Ascending aorta (tissue), 2 donors: ENCODE results near the gene RIBC2. TPM values are rescaled to one million over a fixed set of nuclear protein-coding genes. Genes with fewer than 3 reads are reported as not detected.
"Not testable (repeated sequence)": the region's sequence is repeated elsewhere in the genome, so short reads cannot be mapped to it uniquely, and the experiment has no call there.

ENCODE experiments used
- DNase-seq, 2 donors: peaks; one replicate each; pipeline ENCODE4 v3.0.0-alpha.2; 2019; ENCODE audit warnings: low spot score in 2 of 2
- H3K27ac ChIP-seq, 2 donors: fragments of 200-600 bp; sonication (generic); one replicate each; pipeline ENCODE4 v1.5.1; 2016 to 2017; ENCODE audit warnings: mild to moderate bottlenecking in 1 of 2
- H3K27me3 ChIP-seq: fragments of 200-600 bp; sonication (generic); one replicate; pipeline ENCODE4 v1.5.1; 2017
- H3K36me3 ChIP-seq, 2 donors: fragments of 200-600 bp; sonication (generic); one replicate each; pipeline ENCODE4 v1.5.1; 2016
- H3K4me1 ChIP-seq, 2 donors: fragments of 200-600 bp; sonication (generic); one replicate each; pipeline ENCODE4 v1.5.1; 2016 to 2017; ENCODE audit warnings: mild to moderate bottlenecking in 1 of 2
- H3K4me3 ChIP-seq, 2 donors: fragments of 200-600 bp; sonication (generic); one replicate each; pipeline ENCODE4 v1.5.1; 2016 to 2017; ENCODE audit warnings: mild to moderate bottlenecking in 1 of 2
- H3K9me3 ChIP-seq, 2 donors: fragments of 200-600 bp; sonication (generic); one replicate each; pipeline ENCODE4 v1.5.1; 2016
- intact Hi-C: fragments of 100-400 bp; cut with DNase I; formaldehyde crosslinking; loops from one replicate; pipeline ENCODE4 v1.15.1; 2023
- total RNA-seq: library from RNA; depleted of rRNA; stranded (reverse); fragments of >200 nt; gene quantifications from one replicate; pipeline ENCODE4 v1.1.0, GENCODE V29; 2016
- TF ChIP-seq, protein P1 (sequence below), 3 experiments: fragments of 200-600 bp in 2 of 3; fragments of 450-650 bp in 1 of 3; sonication (generic) in 2 of 3; IDR thresholded peaks; one replicate each; pipeline ENCODE4 v1.5.1; 2016 to 2019; ENCODE audit warnings: antibody characterized with exemption in 3 of 3, mild to moderate bottlenecking in 1 of 3, moderate library complexity in 1 of 3

RIBC2 gene
- total RNA-seq, 1 donor from 2014 or later = not detected

GRCh38 chr22:45438336-45438735 lies 24.8 kb downstream of the RIBC2 start:
- intact Hi-C loops = loop anchor here (5.0 kb wide), 2 partner anchors 101 to 126 kb away; no protein-coding TSS in a partner anchor
- no peak overlapping the region for H3K4me3 ChIP-seq
- DNase-seq = no peak
- no peaks in the 10 kb centered on the region for H3K9me3 ChIP-seq
- no peaks in the 10 kb centered on the region for H3K27me3 ChIP-seq
- peaks cover 0 to 4% of the 10 kb centered on the region in 2 donors for H3K4me1 ChIP-seq
- H3K36me3 ChIP-seq = no peaks in the 10 kb centered on the region
- TF ChIP-seq, protein P1, sequence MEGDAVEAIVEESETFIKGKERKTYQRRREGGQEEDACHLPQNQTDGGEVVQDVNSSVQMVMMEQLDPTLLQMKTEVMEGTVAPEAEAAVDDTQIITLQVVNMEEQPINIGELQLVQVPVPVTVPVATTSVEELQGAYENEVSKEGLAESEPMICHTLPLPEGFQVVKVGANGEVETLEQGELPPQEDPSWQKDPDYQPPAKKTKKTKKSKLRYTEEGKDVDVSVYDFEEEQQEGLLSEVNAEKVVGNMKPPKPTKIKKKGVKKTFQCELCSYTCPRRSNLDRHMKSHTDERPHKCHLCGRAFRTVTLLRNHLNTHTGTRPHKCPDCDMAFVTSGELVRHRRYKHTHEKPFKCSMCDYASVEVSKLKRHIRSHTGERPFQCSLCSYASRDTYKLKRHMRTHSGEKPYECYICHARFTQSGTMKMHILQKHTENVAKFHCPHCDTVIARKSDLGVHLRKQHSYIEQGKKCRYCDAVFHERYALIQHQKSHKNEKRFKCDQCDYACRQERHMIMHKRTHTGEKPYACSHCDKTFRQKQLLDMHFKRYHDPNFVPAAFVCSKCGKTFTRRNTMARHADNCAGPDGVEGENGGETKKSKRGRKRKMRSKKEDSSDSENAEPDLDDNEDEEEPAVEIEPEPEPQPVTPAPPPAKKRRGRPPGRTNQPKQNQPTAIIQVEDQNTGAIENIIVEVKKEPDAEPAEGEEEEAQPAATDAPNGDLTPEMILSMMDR (IDR thresholded peaks at IDR 0.05) = no peak
- H3K27ac ChIP-seq = no peak overlapping the region

DNA sequence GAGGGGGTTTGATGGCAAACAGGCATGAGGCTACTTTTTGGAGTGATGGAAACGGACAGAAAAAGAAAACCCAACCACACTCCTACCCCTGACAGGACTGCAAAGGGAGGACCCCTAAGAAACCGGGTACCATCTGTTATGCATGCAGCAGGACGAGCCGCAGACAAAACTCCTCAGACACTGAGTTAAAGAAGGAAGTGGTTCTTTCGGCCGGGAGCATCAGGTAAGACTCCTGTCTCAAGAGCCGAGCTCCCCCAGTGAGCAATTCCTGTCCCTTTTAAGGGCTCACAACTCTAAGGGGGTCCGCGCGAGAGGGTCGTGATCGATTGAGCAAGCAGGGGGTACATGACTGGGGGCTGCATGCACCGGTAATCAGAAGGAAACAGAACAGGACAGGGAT lies 27.2 kb downstream of the RIBC2 start:
- not testable (repeated sequence) for H3K36me3 ChIP-seq, H3K27me3 ChIP-seq, H3K4me3 ChIP-seq, DNase-seq, H3K9me3 ChIP-seq, H3K4me1 ChIP-seq, H3K27ac ChIP-seq
- intact Hi-C loops = loop anchor here (1.0 to 5.0 kb wide), 3 partner anchors 37 to 113 kb away; partner anchors contain the start of gene FBLN1

GRCh38 chr22:45441138-45441537 lies 27.6 kb downstream of the RIBC2 start:
- DNase-seq = peak in 1 of 2 donors; percentile 81
- TF ChIP-seq, protein P1 (IDR thresholded peaks at IDR 0.05) = peak; percentile 66 to 77 (median 67)
- Histone ChIP-seq H3K27me3 (no peaks in the 10 kb centered on the region), H3K36me3 (no peaks in the 10 kb centered on the region), H3K4me1 (no peaks in the 10 kb centered on the region), H3K27ac (no peak overlapping the region), H3K4me3 (no peak overlapping the region), H3K9me3 (no peaks in the 10 kb centered on the region)
- intact Hi-C loops = loop anchor here (1.0 to 5.0 kb wide), 3 partner anchors 36 to 112 kb away; partner anchors contain the start of gene FBLN1

- Histone ChIP-seq H3K9me3 (no peaks in the 10 kb centered on the region), H3K27me3 (no peaks in the 10 kb centered on the region), H3K4me1 (no peaks in the 10 kb centered on the region), H3K4me3 (no peak overlapping the region), H3K27ac (peak overlapping the region; percentile 1 to 42), H3K36me3 (no peaks in the 10 kb centered on the region)
- DNase-seq = no peak
- TF ChIP-seq, protein P1 (IDR thresholded peaks at IDR 0.05) = no peak
- intact Hi-C loops = loop anchor here (5.0 kb wide), 2 partner anchors 35 to 60 kb away; partner anchors contain the start of gene FBLN1
Observed at GRCh38 chr22:45442116-45442515, 28.6 kb downstream of the RIBC2 start.

DNA sequence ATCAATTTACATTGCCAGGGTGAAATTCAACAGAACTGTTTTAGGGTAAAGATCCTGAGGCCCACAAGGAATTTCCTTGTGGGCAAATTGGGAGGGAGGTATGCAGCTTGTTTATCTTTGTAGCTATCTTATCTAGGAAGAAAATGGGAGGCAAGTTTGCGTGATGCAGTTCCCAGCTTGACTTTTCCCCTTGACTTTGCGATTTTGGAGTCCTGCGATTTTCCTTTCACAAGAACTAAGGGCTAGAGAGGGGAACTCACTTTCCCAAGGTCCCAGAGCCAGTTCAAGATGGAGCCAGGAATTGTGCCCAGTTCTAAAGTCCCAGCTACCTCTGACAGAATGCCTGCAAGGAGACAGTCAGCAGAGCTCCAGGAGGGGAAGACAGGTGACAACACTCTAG lies 30.7 kb downstream of the RIBC2 start:
- DNase-seq = no peak
- Histone ChIP-seq H3K4me3 (no peak overlapping the region), H3K27ac (no peak overlapping the region), H3K27me3 (no peaks in the 10 kb centered on the region), H3K9me3 (no peaks in the 10 kb centered on the region), H3K36me3 (no peaks in the 10 kb centered on the region), H3K4me1 (peaks cover 6 to 11% of the 10 kb centered on the region in 2 donors)
- TF ChIP-seq, protein P1 (IDR thresholded peaks at IDR 0.05) = no peak
- intact Hi-C loops = loop anchor here (5.0 kb wide), 2 partner anchors 33 to 58 kb away; partner anchors contain the start of gene FBLN1

GRCh38 chr22:45445031-45445710 lies 31.7 kb downstream of the RIBC2 start:
- DNase-seq = no peak
- no peak overlapping the region for H3K4me3 ChIP-seq
- no peaks in the 10 kb centered on the region for H3K27me3 ChIP-seq
- no peaks in the 10 kb centered on the region for H3K9me3 ChIP-seq
- no peak overlapping the region for H3K27ac ChIP-seq
- TF ChIP-seq, protein P1 (IDR thresholded peaks at IDR 0.05) = no peak
- H3K4me1 ChIP-seq = peaks cover 6 to 11% of the 10 kb centered on the region in 2 donors
- no peaks in the 10 kb centered on the region for H3K36me3 ChIP-seq
- intact Hi-C loops = no loop called here
